ENCODE measurements around the gene RBP4.

RBP4 gene

GRCh38 chr10:93601146-93601773 is at the start of gene RBP4:
TSS of gene RBP4 (minus strand) at chr10:93601235. CDS start at chr10:93601028, 207 bp downstream.
- Histone ChIP-seq H3K27me3 (ENCODE audit: control insufficient read depth in 1 of 2, insufficient read depth in 2 of 2, low read length in 2 of 2) (peaks cover 0 to 25% of the 10 kb centered on the region in 2 donors), H3K36me3 (ENCODE audit: insufficient read depth, low read length) (no peaks in the 10 kb centered on the region), H3K27ac (ENCODE audit: low read depth, low read length) (no peak within 1 kb of the TSS), H3K4me1 (ENCODE audit: insufficient read depth, low read length) (no peaks in the 10 kb centered on the region), H3K9ac (ENCODE audit: low read length) (no peak within 1 kb of the TSS), H3K9me3 (ENCODE audit: low read length) (no peaks in the 10 kb centered on the region), H3K4me3 (ENCODE audit: low read depth in 1 of 2, low read length in 2 of 2) (no peak within 1 kb of the TSS)

GRCh38 chr10:93639791-93640190 is 38.8 kb upstream of the RBP4 start:
- H3K36me3 ChIP-seq (ENCODE audit: insufficient read depth, low read length) = no peaks in the 10 kb centered on the region
- no peak overlapping the region for H3K9ac ChIP-seq (ENCODE audit: low read length)
- H3K27ac ChIP-seq (ENCODE audit: low read depth, low read length) = no peak overlapping the region
- no peaks in the 10 kb centered on the region for H3K4me1 ChIP-seq (ENCODE audit: insufficient read depth, low read length)
- H3K4me3 ChIP-seq (ENCODE audit: low read depth in 1 of 2, low read length in 2 of 2) = no peak overlapping the region
- H3K9me3 ChIP-seq (ENCODE audit: low read length) = no peaks in the 10 kb centered on the region
- no peaks in the 10 kb centered on the region for H3K27me3 ChIP-seq (ENCODE audit: control insufficient read depth in 1 of 2, insufficient read depth in 2 of 2, low read length in 2 of 2)

- no peaks in the 10 kb centered on the region for H3K9me3 ChIP-seq (ENCODE audit: low read length)
- no peaks in the 10 kb centered on the region for H3K36me3 ChIP-seq (ENCODE audit: insufficient read depth, low read length)
- no peak overlapping the region for H3K9ac ChIP-seq (ENCODE audit: low read length)
- no peaks in the 10 kb centered on the region for H3K4me1 ChIP-seq (ENCODE audit: insufficient read depth, low read length)
- no peak overlapping the region for H3K4me3 ChIP-seq (ENCODE audit: low read depth in 1 of 2, low read length in 2 of 2)
- H3K27me3 ChIP-seq (ENCODE audit: control insufficient read depth in 1 of 2, insufficient read depth in 2 of 2, low read length in 2 of 2) = no peaks in the 10 kb centered on the region
- no peak overlapping the region for H3K27ac ChIP-seq (ENCODE audit: low read depth, low read length)
Observed at GRCh38 chr10:93630625-93631557, 29.9 kb upstream of the RBP4 start.

GRCh38 chr10:93629647-93630305 is 28.7 kb upstream of the RBP4 start:
- no peaks in the 10 kb centered on the region for H3K27me3 ChIP-seq (ENCODE audit: control insufficient read depth in 1 of 2, insufficient read depth in 2 of 2, low read length in 2 of 2)
- H3K4me3 ChIP-seq (ENCODE audit: low read depth in 1 of 2, low read length in 2 of 2) = no peak overlapping the region
- H3K9me3 ChIP-seq (ENCODE audit: low read length) = no peaks in the 10 kb centered on the region
- H3K9ac ChIP-seq (ENCODE audit: low read length) = no peak overlapping the region
- no peaks in the 10 kb centered on the region for H3K4me1 ChIP-seq (ENCODE audit: insufficient read depth, low read length)
- no peaks in the 10 kb centered on the region for H3K36me3 ChIP-seq (ENCODE audit: insufficient read depth, low read length)
- no peak overlapping the region for H3K27ac ChIP-seq (ENCODE audit: low read depth, low read length)

GRCh38 chr10:93628858-93629257 is 27.8 kb upstream of the RBP4 start:
- Histone ChIP-seq H3K27ac (ENCODE audit: low read depth, low read length) (no peak overlapping the region), H3K9ac (ENCODE audit: low read length) (no peak overlapping the region), H3K9me3 (ENCODE audit: low read length) (no peaks in the 10 kb centered on the region), H3K4me3 (ENCODE audit: low read depth in 1 of 2, low read length in 2 of 2) (no peak overlapping the region), H3K4me1 (ENCODE audit: insufficient read depth, low read length) (no peaks in the 10 kb centered on the region), H3K27me3 (ENCODE audit: control insufficient read depth in 1 of 2, insufficient read depth in 2 of 2, low read length in 2 of 2) (no peaks in the 10 kb centered on the region), H3K36me3 (ENCODE audit: insufficient read depth, low read length) (no peaks in the 10 kb centered on the region)

- Histone ChIP-seq H3K27ac (ENCODE audit: low read depth, low read length) (no peak overlapping the region), H3K9ac (ENCODE audit: low read length) (no peak overlapping the region), H3K4me1 (ENCODE audit: insufficient read depth, low read length) (no peaks in the 10 kb centered on the region), H3K27me3 (ENCODE audit: control insufficient read depth in 1 of 2, insufficient read depth in 2 of 2, low read length in 2 of 2) (no peaks in the 10 kb centered on the region), H3K4me3 (ENCODE audit: low read depth in 1 of 2, low read length in 2 of 2) (no peak overlapping the region), H3K36me3 (ENCODE audit: insufficient read depth, low read length) (no peaks in the 10 kb centered on the region), H3K9me3 (ENCODE audit: low read length) (no peaks in the 10 kb centered on the region)
Observed at GRCh38 chr10:93622942-93623341, 21.9 kb upstream of the RBP4 start.

GRCh38 chr10:93620925-93621324 is 19.9 kb upstream of the RBP4 start:
- H3K9ac ChIP-seq (ENCODE audit: low read length) = no peak overlapping the region
- no peaks in the 10 kb centered on the region for H3K9me3 ChIP-seq (ENCODE audit: low read length)
- H3K36me3 ChIP-seq (ENCODE audit: insufficient read depth, low read length) = no peaks in the 10 kb centered on the region
- no peaks in the 10 kb centered on the region for H3K4me1 ChIP-seq (ENCODE audit: insufficient read depth, low read length)
- H3K27ac ChIP-seq (ENCODE audit: low read depth, low read length) = no peak overlapping the region
- H3K4me3 ChIP-seq (ENCODE audit: low read depth in 1 of 2, low read length in 2 of 2) = no peak overlapping the region
- H3K27me3 ChIP-seq (ENCODE audit: control insufficient read depth in 1 of 2, insufficient read depth in 2 of 2, low read length in 2 of 2) = no peaks in the 10 kb centered on the region

- no peak overlapping the region for H3K27ac ChIP-seq (ENCODE audit: low read depth, low read length)
- H3K4me3 ChIP-seq (ENCODE audit: low read depth in 1 of 2, low read length in 2 of 2) = no peak overlapping the region
- H3K4me1 ChIP-seq (ENCODE audit: insufficient read depth, low read length) = no peaks in the 10 kb centered on the region
- H3K27me3 ChIP-seq (ENCODE audit: control insufficient read depth in 1 of 2, insufficient read depth in 2 of 2, low read length in 2 of 2) = no peaks in the 10 kb centered on the region
- H3K9ac ChIP-seq (ENCODE audit: low read length) = no peak overlapping the region
- H3K36me3 ChIP-seq (ENCODE audit: insufficient read depth, low read length) = no peaks in the 10 kb centered on the region
- H3K9me3 ChIP-seq (ENCODE audit: low read length) = no peaks in the 10 kb centered on the region
Observed at GRCh38 chr10:93615576-93616235, 14.7 kb upstream of the RBP4 start.

- Histone ChIP-seq H3K9ac (ENCODE audit: low read length) (no peak overlapping the region), H3K4me3 (ENCODE audit: low read depth in 1 of 2, low read length in 2 of 2) (no peak overlapping the region), H3K36me3 (ENCODE audit: insufficient read depth, low read length) (no peaks in the 10 kb centered on the region), H3K27me3 (ENCODE audit: control insufficient read depth in 1 of 2, insufficient read depth in 2 of 2, low read length in 2 of 2) (no peaks in the 10 kb centered on the region), H3K27ac (ENCODE audit: low read depth, low read length) (no peak overlapping the region), H3K4me1 (ENCODE audit: insufficient read depth, low read length) (no peaks in the 10 kb centered on the region), H3K9me3 (ENCODE audit: low read length) (no peaks in the 10 kb centered on the region)
Observed at GRCh38 chr10:93614101-93614825, 13.2 kb upstream of the RBP4 start.

GRCh38 chr10:93613126-93613525 is 12.1 kb upstream of the RBP4 start:
- H3K4me3 ChIP-seq (ENCODE audit: low read depth in 1 of 2, low read length in 2 of 2) = no peak overlapping the region
- no peaks in the 10 kb centered on the region for H3K9me3 ChIP-seq (ENCODE audit: low read length)
- H3K4me1 ChIP-seq (ENCODE audit: insufficient read depth, low read length) = no peaks in the 10 kb centered on the region
- no peaks in the 10 kb centered on the region for H3K27me3 ChIP-seq (ENCODE audit: control insufficient read depth in 1 of 2, insufficient read depth in 2 of 2, low read length in 2 of 2)
- no peak overlapping the region for H3K27ac ChIP-seq (ENCODE audit: low read depth, low read length)
- no peak overlapping the region for H3K9ac ChIP-seq (ENCODE audit: low read length)
- H3K36me3 ChIP-seq (ENCODE audit: insufficient read depth, low read length) = no peaks in the 10 kb centered on the region
